Skin epidermis (tissue), 12 donors: Measurements from ENCODE around the gene TOLLIP.
"Not testable (repeated sequence)": the region's sequence is repeated elsewhere in the genome, so short reads cannot be mapped to it uniquely, and the experiment has no call there.

Source experiments
- H3K27ac ChIP-seq, 21 experiments: fragments of 200-600 bp; sonication (generic) in 11 of 21; one replicate each; pipeline ENCODE4 v1.5.0; 2020; ENCODE audit warnings: mild to moderate bottlenecking in 3 of 21, inconsistent platforms in 2 of 21, moderate library complexity in 2 of 21
- H3K4me3 ChIP-seq, 7 experiments: fragments of 200-600 bp; sonication (generic) in 2 of 7; one replicate each; pipeline ENCODE4 v1.5.0; 2020; ENCODE audit warnings: inconsistent platforms in 2 of 7, mild to moderate bottlenecking in 2 of 7, moderate library complexity in 1 of 7

The TOLLIP gene

GRCh38 chr11:1275021-1275420 lies 34.4 kb downstream of the TOLLIP start:
- no peak overlapping the region for H3K27ac ChIP-seq
- no peak overlapping the region for H3K4me3 ChIP-seq

- no peak overlapping the region for H3K4me3 ChIP-seq
- no peak overlapping the region for H3K27ac ChIP-seq
Observed at GRCh38 chr11:1274501-1274900, 34.9 kb downstream of the TOLLIP start.

- Histone ChIP-seq H3K4me3 (no peak overlapping the region), H3K27ac (no peak overlapping the region)
Observed at GRCh38 chr11:1272531-1272930, 36.9 kb downstream of the TOLLIP start.

GRCh38 chr11:1271927-1272326 lies 37.5 kb downstream of the TOLLIP start:
- Histone ChIP-seq H3K4me3 (no peak overlapping the region), H3K27ac (no peak overlapping the region)

- no peak overlapping the region for H3K4me3 ChIP-seq
- H3K27ac ChIP-seq = no peak overlapping the region
Observed at GRCh38 chr11:1271406-1271805, 38.0 kb downstream of the TOLLIP start.

GRCh38 chr11:1271002-1271401 lies 38.4 kb downstream of the TOLLIP start:
- no peak overlapping the region for H3K4me3 ChIP-seq
- H3K27ac ChIP-seq = no peak overlapping the region

GRCh38 chr11:1270476-1270875 lies 39.0 kb downstream of the TOLLIP start:
- no peak overlapping the region for H3K4me3 ChIP-seq
- no peak overlapping the region for H3K27ac ChIP-seq

GRCh38 chr11:1269957-1270356 lies 39.5 kb downstream of the TOLLIP start:
- Histone ChIP-seq H3K4me3 (no peak overlapping the region), H3K27ac (no peak overlapping the region)

GRCh38 chr11:1267441-1268100 lies 41.9 kb downstream of the TOLLIP start:
- no peak overlapping the region for H3K4me3 ChIP-seq

GRCh38 chr11:1266976-1267375 lies 42.5 kb downstream of the TOLLIP start:
- H3K4me3 ChIP-seq, H3K27ac ChIP-seq: not testable (repeated sequence)

More at GRCh38 chr11:1267441-1268100, 41.9 kb downstream of the TOLLIP start:
- no peak overlapping the region for H3K27ac ChIP-seq

GRCh38 chr11:1265480-1265879 lies 44.0 kb downstream of the TOLLIP start:
- H3K4me3 ChIP-seq = not testable (repeated sequence)

GRCh38 chr11:1264444-1264843 lies 45.0 kb downstream of the TOLLIP start:
- H3K4me3 ChIP-seq = not testable (repeated sequence)
- H3K27ac ChIP-seq = peak overlapping the region in 1 of 21 experiments; percentile 16

More at GRCh38 chr11:1265480-1265879, 44.0 kb downstream of the TOLLIP start:
- H3K27ac ChIP-seq = not testable (repeated sequence)

GRCh38 chr11:1263010-1263409 lies 46.4 kb downstream of the TOLLIP start:
- Histone ChIP-seq H3K4me3 (peak overlapping the region; percentile 23 to 47 (median 38)), H3K27ac (peak overlapping the region in 16 of 21 experiments; percentile 16 to 86 (median 72))

GRCh38 chr11:1262172-1263006 lies 47.0 kb downstream of the TOLLIP start:
- Histone ChIP-seq H3K27ac (peak overlapping the region in 18 of 21 experiments; percentile 40 to 90 (median 80)), H3K4me3 (peak overlapping the region; percentile 23 to 47 (median 38))

GRCh38 chr11:1261241-1262071 lies 48.0 kb downstream of the TOLLIP start:
- H3K4me3 ChIP-seq = peak overlapping the region in 1 of 7 experiments; percentile 38
- H3K27ac ChIP-seq = peak overlapping the region in 7 of 21 experiments; percentile 71 to 86 (median 80)

GRCh38 chr11:1260620-1261019 lies 48.8 kb downstream of the TOLLIP start:
- no peak overlapping the region for H3K27ac ChIP-seq
- H3K4me3 ChIP-seq = no peak overlapping the region

GRCh38 chr11:1260023-1260501 lies 49.4 kb downstream of the TOLLIP start:
- Histone ChIP-seq H3K27ac (no peak overlapping the region), H3K4me3 (no peak overlapping the region)

- H3K27ac ChIP-seq = no peak overlapping the region
- no peak overlapping the region for H3K4me3 ChIP-seq
Observed at GRCh38 chr11:1259561-1259960, 49.9 kb downstream of the TOLLIP start.

GRCh38 chr11:1259076-1259461 lies 50.4 kb downstream of the TOLLIP start:
- Histone ChIP-seq H3K4me3 (no peak overlapping the region), H3K27ac (no peak overlapping the region)
